SK-MEL-5 (cell line): ENCODE measurements around the gene FAM187B. TPM values are rescaled to one million over a fixed set of nuclear protein-coding genes. Genes with fewer than 3 reads are reported as not detected.
"Not testable (repeated sequence)": the region's sequence is repeated elsewhere in the genome, so short reads cannot be mapped to it uniquely, and the experiment has no call there.

Experiments used
- DNase-seq: peaks from one replicate; pipeline ENCODE4 v3.0.0-alpha.2; 2016; ENCODE audit warnings: low read depth, low spot score
- in situ Hi-C: cut with HindIII; loops from 2 replicates; pipeline ENCODE4 v1.10.0; 2016; ENCODE audit warnings: low sequenced_read_pairs, high pct_unique_total_duplicates, low pct_unique_long_range_greater_than_20kb
- total RNA-seq: library from RNA; depleted of rRNA; stranded (reverse); fragments of >200 nt; shearing (Covaris generic); gene quantifications from 2 replicates; pipeline ENCODE4 v1.2.3, GENCODE V29; 2014

Gene FAM187B
- total RNA-seq, 1 experiment from 2014 or later: not detected

- in situ Hi-C loops: no loop called here
These were observed 22.7 kb downstream of the FAM187B start for GRCh38 chr19:35205733-35206323.

GRCh38 chr19:35204799-35205732, 23.5 kb downstream of the FAM187B start:
- in situ Hi-C loops: no loop called here
- no peak for DNase-seq

More at GRCh38 chr19:35205733-35206323, 22.7 kb downstream of the FAM187B start:
- DNase-seq: no peak

GRCh38 chr19:35202722-35203688, 25.5 kb downstream of the FAM187B start:
- in situ Hi-C loops: no loop called here
- no peak for DNase-seq

- no peak for DNase-seq
- in situ Hi-C loops: no loop called here
These were observed 29.1 kb downstream of the FAM187B start for GRCh38 chr19:35199481-35199880.

- in situ Hi-C loops, DNase-seq: not testable (repeated sequence)
These were observed 31.7 kb downstream of the FAM187B start for GRCh38 chr19:35196861-35197260.

- no peak for DNase-seq
- in situ Hi-C loops: no loop called here
These were observed 32.7 kb downstream of the FAM187B start for GRCh38 chr19:35195830-35196229.

GRCh38 chr19:35194012-35194984, 34.2 kb downstream of the FAM187B start:
- in situ Hi-C loops: no loop called here
- no peak for DNase-seq

- in situ Hi-C loops: no loop called here
- DNase-seq: no peak
These were observed 43.7 kb downstream of the FAM187B start for GRCh38 chr19:35184884-35185283.

GRCh38 chr19:35184267-35184666, 44.3 kb downstream of the FAM187B start:
- in situ Hi-C loops: no loop called here
- DNase-seq: no peak

GRCh38 chr19:35181387-35181786, 47.2 kb downstream of the FAM187B start:
- DNase-seq: no peak
- in situ Hi-C loops: no loop called here

GRCh38 chr19:35179830-35180229, 48.7 kb downstream of the FAM187B start:
- no peak for DNase-seq
- in situ Hi-C loops: no loop called here

- in situ Hi-C loops: no loop called here
- DNase-seq: no peak
These were observed 49.8 kb downstream of the FAM187B start for GRCh38 chr19:35178701-35179100.

- DNase-seq: no peak
- in situ Hi-C loops: no loop called here
These were observed 50.9 kb downstream of the FAM187B start for GRCh38 chr19:35177377-35178274.

GRCh38 chr19:35176181-35176570, 52.4 kb downstream of the FAM187B start:
- DNase-seq: no peak
- in situ Hi-C loops: no loop called here
